HEK293 (cell line): Measurements from ENCODE around the gene RAD50.

Source experiments
- CTCF ChIA-PET: fragments of 350-600 bp; formaldehyde crosslinking; extraction: SDS; loops from one replicate; lab custom pipeline; 2021; ENCODE audit warnings: antibody characterized with exemption; lab: Yijun Ruan, JAX
- POLR2A ChIA-PET: fragments of 300-600 bp; formaldehyde crosslinking; extraction: SDS; loops from one replicate; lab custom pipeline; 2020; ENCODE audit warnings: antibody characterized with exemption, inconsistent platforms; lab: Yijun Ruan, JAX
- H3K27ac ChIP-seq: fragments of 200-500 bp; sonication (Bioruptor generic); 2 replicates; pipeline ENCODE4 v1.5.1; 2014; ENCODE audit warnings: low read depth, low read length, control low read depth, inconsistent platforms; ENCODE audit errors: extremely low read depth
- H3K36me3 ChIP-seq, 2 experiments: fragments of 200-500 bp in 1 of 2; sonication (Bioruptor generic) in 1 of 2; 1 replicate in 1 of 2; 2 replicates in 1 of 2; pipeline ENCODE4 v1.5.1; 2014 to 2017; ENCODE audit warnings: inconsistent platforms in 2 of 2, low read length in 2 of 2; ENCODE audit not compliant: control insufficient read depth in 2 of 2, insufficient read depth in 1 of 2
- H3K4me1 ChIP-seq: fragments of 200-500 bp; sonication (Bioruptor generic); 2 replicates; pipeline ENCODE4 v1.5.1; 2014; ENCODE audit warnings: mild to moderate bottlenecking, low read length, inconsistent platforms; ENCODE audit not compliant: control insufficient read depth, insufficient read depth
- H3K4me3 ChIP-seq: 2 replicates; pipeline ENCODE4 v1.5.1; 2011; ENCODE audit warnings: low read depth, mild to moderate bottlenecking, control low read depth, low read length, moderate library complexity
- H3K9me3 ChIP-seq: fragments of 200-500 bp; sonication (Bioruptor generic); 2 replicates; pipeline ENCODE4 v1.5.1; 2014; ENCODE audit warnings: low read depth, low read length, inconsistent platforms; ENCODE audit not compliant: control insufficient read depth, insufficient read depth
- FEZF1 ChIP-seq: fragments of 450-650 bp; formaldehyde crosslinking; IDR thresholded peaks from 2 replicates; pipeline ENCODE4 v1.5.1; 2016; ENCODE audit warnings: missing biosample characterization, missing genetic modification characterization
- GFI1B ChIP-seq: fragments of 450-650 bp; formaldehyde crosslinking; IDR thresholded peaks from 2 replicates; pipeline ENCODE4 v1.5.1; 2016; ENCODE audit warnings: missing biosample characterization, missing genetic modification characterization
- KLF10 ChIP-seq: fragments of 450-650 bp; IDR thresholded peaks from 2 replicates; pipeline ENCODE4 v1.5.1; 2018; ENCODE audit warnings: missing biosample characterization, mild to moderate bottlenecking, missing genetic modification characterization
- KLF7 ChIP-seq: fragments of 450-650 bp; formaldehyde crosslinking; IDR thresholded peaks from 2 replicates; pipeline ENCODE4 v1.5.1; 2016; ENCODE audit warnings: missing biosample characterization, missing genetic modification characterization, borderline replicate concordance
- OSR2 ChIP-seq: fragments of 450-650 bp; formaldehyde crosslinking; IDR thresholded peaks from 2 replicates; pipeline ENCODE4 v1.5.1; 2016; ENCODE audit warnings: missing biosample characterization, missing genetic modification characterization
- OVOL3 ChIP-seq: fragments of 450-650 bp; formaldehyde crosslinking; IDR thresholded peaks from 2 replicates; pipeline ENCODE4 v1.5.1; 2016; ENCODE audit warnings: missing biosample characterization, missing genetic modification characterization
- RBAK ChIP-seq: fragments of 450-650 bp; formaldehyde crosslinking; IDR thresholded peaks from 2 replicates; pipeline ENCODE4 v1.5.1; 2016; ENCODE audit warnings: missing biosample characterization, missing genetic modification characterization
- REST ChIP-seq: fragments of 450-650 bp; formaldehyde crosslinking; IDR thresholded peaks from 2 replicates; pipeline ENCODE4 v1.5.1; 2016; ENCODE audit warnings: missing biosample characterization, missing genetic modification characterization
- SCRT2 ChIP-seq: fragments of 450-650 bp; formaldehyde crosslinking; IDR thresholded peaks from 2 replicates; pipeline ENCODE4 v1.5.1; 2016; ENCODE audit warnings: missing biosample characterization, missing genetic modification characterization
- ZBTB26 ChIP-seq: fragments of 450-650 bp; formaldehyde crosslinking; optimal IDR thresholded peaks from 2 replicates; pipeline ENCODE3; 2016; ENCODE audit warnings: missing biosample characterization, mild to moderate bottlenecking, missing genetic modification characterization
- ZBTB6 ChIP-seq: fragments of 450-650 bp; formaldehyde crosslinking; IDR thresholded peaks from 2 replicates; pipeline ENCODE4 v1.5.1; 2017; ENCODE audit warnings: missing biosample characterization, missing genetic modification characterization
- ZIC2 ChIP-seq: fragments of 450-650 bp; formaldehyde crosslinking; IDR thresholded peaks from 2 replicates; pipeline ENCODE4 v1.5.1; 2016; ENCODE audit warnings: missing biosample characterization, missing genetic modification characterization
- ZNF114 ChIP-seq: fragments of 450-650 bp; formaldehyde crosslinking; IDR thresholded peaks from 2 replicates; pipeline ENCODE4 v1.5.0; 2017; ENCODE audit warnings: missing biosample characterization, missing genetic modification characterization
- ZNF146 ChIP-seq: fragments of 450-650 bp; formaldehyde crosslinking; IDR thresholded peaks from 2 replicates; pipeline ENCODE4 v1.5.1; 2016; ENCODE audit warnings: missing biosample characterization, missing genetic modification characterization
- ZNF24 ChIP-seq: fragments of 450-650 bp; formaldehyde crosslinking; IDR thresholded peaks from 2 replicates; pipeline ENCODE4 v1.5.1; 2016; ENCODE audit warnings: missing biosample characterization, missing genetic modification characterization
- ZNF701 ChIP-seq: fragments of 450-650 bp; formaldehyde crosslinking; IDR thresholded peaks from 2 replicates; pipeline ENCODE4 v1.5.1; 2016; ENCODE audit warnings: missing biosample characterization, missing genetic modification characterization
- ZNF785 ChIP-seq: fragments of 450-650 bp; formaldehyde crosslinking; IDR thresholded peaks from 2 replicates; pipeline ENCODE4 v1.5.1; 2016; ENCODE audit warnings: missing biosample characterization, missing genetic modification characterization

RAD50 gene

GRCh38 chr5:132669966-132670882, 113.4 kb downstream of the RAD50 start (continued):
- TF ChIP-seq ZNF785 (tag by site-specific recombination) = no peak
- TF ChIP-seq KLF7 (tag by site-specific recombination) = no peak
- TF ChIP-seq ZNF701 (tag by site-specific recombination) = no peak
- no peak for TF ChIP-seq RBAK
- TF ChIP-seq OVOL3 (tag by site-specific recombination) = no peak
- no peak for TF ChIP-seq ZBTB26 (tag by site-specific recombination)
- no peak for TF ChIP-seq ZBTB6 (tag by site-specific recombination)
- TF ChIP-seq KLF10 (tag by site-specific recombination) = no peak

- POLR2A ChIA-PET = no interaction called here
- TF ChIP-seq ZNF146 (tag by site-specific recombination) (peak; percentile 83), ZNF114 (tag by site-specific recombination) (no peak), OSR2 (no peak), REST (tag by site-specific recombination) (no peak)
- no peak overlapping the region for H3K27ac ChIP-seq
- no peaks in the 10 kb centered on the region for H3K36me3 ChIP-seq
- H3K4me3 ChIP-seq = no peak overlapping the region
- CTCF ChIA-PET = no interaction called here
- no peaks in the 10 kb centered on the region for H3K9me3 ChIP-seq
- no peaks in the 10 kb centered on the region for H3K4me1 ChIP-seq
Observed at GRCh38 chr5:132671000-132671399, 114.2 kb downstream of the RAD50 start.

- no peaks in the 10 kb centered on the region for H3K4me1 ChIP-seq
- CTCF ChIA-PET = interaction anchor here (0.8 to 1.6 kb wide), 2 partner anchors 147 to 167 kb away, joined by 3 to 4 read pairs; no protein-coding TSS in a partner anchor
- POLR2A ChIA-PET = no interaction called here
- TF ChIP-seq GFI1B (no peak), SCRT2 (tag by site-specific recombination) (peak; percentile 57; the same call in 1 of the 2 replicates), FEZF1 (tag by site-specific recombination) (no peak), ZIC2 (tag by site-specific recombination) (no peak), ZNF24 (tag by site-specific recombination) (no peak)
- no peaks in the 10 kb centered on the region for H3K9me3 ChIP-seq
- H3K36me3 ChIP-seq = no peaks in the 10 kb centered on the region
- H3K4me3 ChIP-seq = no peak overlapping the region
- H3K27ac ChIP-seq = no peak overlapping the region
Observed at GRCh38 chr5:132673488-132673887, 116.7 kb downstream of the RAD50 start.
